DOHH2 (cell line): ENCODE data around the gene BRIP1.
"Not testable (repeated sequence)": the region's sequence is repeated elsewhere in the genome, so short reads cannot be mapped to it uniquely, and the experiment has no call there.

ENCODE experiments used
- H3F3A ChIP-seq: fragments of 200-600 bp; sonication (generic), shearing (Covaris generic); 2 replicates; pipeline ENCODE4 v1.6.0; 2016; ENCODE audit warnings: antibody characterized with exemption, mild to moderate bottlenecking; ENCODE audit not compliant: control insufficient read depth, insufficient read depth
- H3K27ac ChIP-seq: fragments of 200-600 bp; sonication (generic); 2 replicates; pipeline ENCODE4 v1.5.1; 2014; ENCODE audit warnings: low read depth, mild to moderate bottlenecking, low read length, moderate library complexity
- H3K27me3 ChIP-seq: fragments of 200-600 bp; sonication (generic); 2 replicates; pipeline ENCODE4 v1.6.1; 2014; ENCODE audit warnings: mild to moderate bottlenecking, low read length, mixed read lengths; ENCODE audit not compliant: control insufficient read depth
- H3K36me3 ChIP-seq: fragments of 200-600 bp; sonication (generic); 2 replicates; pipeline ENCODE4 v1.6.1; 2014; ENCODE audit warnings: mild to moderate bottlenecking, low read length, moderate library complexity, mixed read lengths; ENCODE audit not compliant: control insufficient read depth
- H3K4me1 ChIP-seq: fragments of 200-600 bp; sonication (generic); 2 replicates; pipeline ENCODE4 v1.6.1; 2014; ENCODE audit warnings: mild to moderate bottlenecking, low read length, mixed read lengths; ENCODE audit not compliant: control insufficient read depth
- H3K4me2 ChIP-seq: fragments of 200-600 bp; sonication (generic); 2 replicates; pipeline ENCODE4 v1.6.0; 2014; ENCODE audit warnings: mild to moderate bottlenecking, low read length, moderate library complexity
- H3K4me3 ChIP-seq: fragments of 200-600 bp; sonication (generic); 2 replicates; pipeline ENCODE4 v1.5.1; 2014; ENCODE audit warnings: mild to moderate bottlenecking, low read length, mixed read lengths
- H3K79me2 ChIP-seq: fragments of 200-600 bp; sonication (generic); 2 replicates; pipeline ENCODE4 v1.6.1; 2014; ENCODE audit warnings: mild to moderate bottlenecking, low read length, mixed read lengths; ENCODE audit not compliant: control insufficient read depth
- H3K9me2 ChIP-seq: fragments of 200-600 bp; sonication (generic); replicated peaks from 2 replicates; pipeline ENCODE4 v1.6.1; 2014; ENCODE audit warnings: mild to moderate bottlenecking, low read length, mixed read lengths; ENCODE audit not compliant: control insufficient read depth
- H3K9me3 ChIP-seq: fragments of 200-600 bp; sonication (generic); 2 replicates; pipeline ENCODE4 v1.6.1; 2014; ENCODE audit warnings: antibody characterized with exemption, low read length, mixed read lengths; ENCODE audit not compliant: control insufficient read depth, insufficient read depth
- H4K20me1 ChIP-seq: fragments of 200-600 bp; sonication (generic); 2 replicates; pipeline ENCODE4 v1.6.0; 2014; ENCODE audit warnings: low read depth, mild to moderate bottlenecking, antibody characterized with exemption, low read length, moderate library complexity; ENCODE audit not compliant: control insufficient read depth, insufficient read depth
- EZH2phosphoT487 ChIP-seq: fragments of 200-600 bp; sonication (generic); IDR thresholded peaks from 2 replicates; pipeline ENCODE4 v1.6.1; 2017; ENCODE audit warnings: borderline replicate concordance, mild to moderate bottlenecking, antibody characterized with exemption, low read length, moderate library complexity, mixed read lengths
- TF ChIP-seq, protein P1 (sequence below): fragments of 200-600 bp; sonication (generic); IDR thresholded peaks from one replicate; pipeline ENCODE4 v1.5.1; 2014; ENCODE audit warnings: antibody characterized with exemption, mild to moderate bottlenecking, low read depth, low read length; ENCODE audit not compliant: poor library complexity, severe bottlenecking

The BRIP1 gene

DNA sequence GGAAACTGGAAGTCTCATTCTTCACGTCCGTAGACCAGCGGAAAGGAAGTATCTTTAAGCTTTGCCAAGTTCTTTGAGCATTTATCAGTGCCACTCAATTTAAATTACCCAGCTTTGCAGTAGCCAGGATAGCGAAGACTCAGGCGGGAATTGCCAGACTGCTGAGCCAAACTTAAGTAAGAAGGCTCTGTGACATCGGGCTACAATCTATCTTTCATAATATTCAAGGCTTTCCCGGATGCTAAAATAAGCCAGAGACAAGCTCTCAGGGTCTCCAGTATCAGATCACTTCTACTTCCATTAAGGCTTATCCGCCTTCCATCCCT, 436 bp upstream of the BRIP1 start:
- H3K4me3 ChIP-seq = peak overlapping the region; percentile 94
- peak overlapping the region; percentile 73 for H3K4me2 ChIP-seq
- no peaks in the 10 kb centered on the region for H3K27me3 ChIP-seq
- TF ChIP-seq, protein P1, sequence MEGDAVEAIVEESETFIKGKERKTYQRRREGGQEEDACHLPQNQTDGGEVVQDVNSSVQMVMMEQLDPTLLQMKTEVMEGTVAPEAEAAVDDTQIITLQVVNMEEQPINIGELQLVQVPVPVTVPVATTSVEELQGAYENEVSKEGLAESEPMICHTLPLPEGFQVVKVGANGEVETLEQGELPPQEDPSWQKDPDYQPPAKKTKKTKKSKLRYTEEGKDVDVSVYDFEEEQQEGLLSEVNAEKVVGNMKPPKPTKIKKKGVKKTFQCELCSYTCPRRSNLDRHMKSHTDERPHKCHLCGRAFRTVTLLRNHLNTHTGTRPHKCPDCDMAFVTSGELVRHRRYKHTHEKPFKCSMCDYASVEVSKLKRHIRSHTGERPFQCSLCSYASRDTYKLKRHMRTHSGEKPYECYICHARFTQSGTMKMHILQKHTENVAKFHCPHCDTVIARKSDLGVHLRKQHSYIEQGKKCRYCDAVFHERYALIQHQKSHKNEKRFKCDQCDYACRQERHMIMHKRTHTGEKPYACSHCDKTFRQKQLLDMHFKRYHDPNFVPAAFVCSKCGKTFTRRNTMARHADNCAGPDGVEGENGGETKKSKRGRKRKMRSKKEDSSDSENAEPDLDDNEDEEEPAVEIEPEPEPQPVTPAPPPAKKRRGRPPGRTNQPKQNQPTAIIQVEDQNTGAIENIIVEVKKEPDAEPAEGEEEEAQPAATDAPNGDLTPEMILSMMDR = no peak
- no peak for TF ChIP-seq EZH2phosphoT487
- peak overlapping the region; percentile 88 for H3K27ac ChIP-seq
- no peaks in the 10 kb centered on the region for H3K9me2 ChIP-seq
- H3F3A ChIP-seq = peaks cover 13% of the 10 kb centered on the region; the same call in 1 of the 2 replicates
- H3K9me3 ChIP-seq = no peaks in the 10 kb centered on the region
- H3K36me3 ChIP-seq = peaks cover 63% of the 10 kb centered on the region
- H3K79me2 ChIP-seq = peaks cover 45% of the 10 kb centered on the region
- peaks cover 31% of the 10 kb centered on the region for H3K4me1 ChIP-seq
- no peaks in the 10 kb centered on the region for H4K20me1 ChIP-seq

DNA sequence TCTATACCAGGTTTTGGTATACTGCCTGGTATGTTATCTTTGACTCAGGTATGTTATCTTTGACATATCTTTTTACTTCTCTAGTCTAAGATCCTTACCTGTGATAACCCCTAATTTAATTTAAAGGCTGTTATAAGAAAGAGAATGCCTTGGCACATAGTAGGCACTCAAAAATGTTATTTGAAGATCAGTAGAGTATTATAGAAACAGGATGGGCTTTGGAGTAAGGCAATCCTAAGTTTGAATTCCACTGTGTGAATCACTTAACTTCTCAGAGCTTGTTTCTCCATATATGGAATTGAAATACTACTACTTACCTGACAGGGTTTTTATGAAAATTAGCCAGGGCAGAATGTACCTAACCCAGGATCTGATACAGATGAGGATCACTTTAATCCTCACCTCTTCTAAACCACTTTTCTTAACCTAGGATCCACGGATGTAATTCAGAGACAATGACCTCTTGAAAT, 1.2 kb downstream of the BRIP1 start:
- Histone ChIP-seq H3K79me2 (peaks cover 55% of the 10 kb centered on the region), H3K4me2 (peak overlapping the region; percentile 73), H3K27ac (peak overlapping the region; percentile 88), H4K20me1 (no peaks in the 10 kb centered on the region), H3K9me2 (no peaks in the 10 kb centered on the region), H3F3A (peaks cover 13% of the 10 kb centered on the region; the same call in 1 of the 2 replicates), H3K27me3 (no peaks in the 10 kb centered on the region), H3K36me3 (peaks cover 61% of the 10 kb centered on the region), H3K4me1 (peaks cover 31% of the 10 kb centered on the region), H3K4me3 (peak overlapping the region; percentile 94), H3K9me3 (no peaks in the 10 kb centered on the region)
- TF ChIP-seq, protein P1 = no peak
- TF ChIP-seq EZH2phosphoT487 = no peak

DNA sequence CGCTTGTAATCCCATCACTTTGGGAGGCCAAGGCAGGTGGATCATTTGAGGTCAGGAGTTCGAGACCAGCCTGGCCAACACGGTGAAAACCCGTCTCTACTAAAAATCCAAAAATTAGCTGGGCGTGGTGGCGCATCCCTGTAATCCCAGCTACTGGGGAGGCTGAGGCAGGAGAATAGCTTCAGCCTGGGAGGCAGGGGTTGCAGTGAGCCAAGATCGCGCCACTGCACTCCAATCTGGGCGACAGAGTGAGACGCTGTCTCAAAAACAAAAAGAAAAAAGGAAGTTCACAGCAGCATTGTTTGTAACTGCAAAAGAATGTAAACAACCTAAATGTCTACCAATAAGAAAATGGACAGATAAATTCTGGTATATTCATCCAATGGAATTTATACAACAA, 2.9 kb downstream of the BRIP1 start:
- H3K9me2 ChIP-seq, H3K9me3 ChIP-seq, H3K27me3 ChIP-seq, H4K20me1 ChIP-seq, H3F3A ChIP-seq: not testable (repeated sequence)
- H3K4me2 ChIP-seq = peak overlapping the region; percentile 73
- H3K27ac ChIP-seq = peak overlapping the region; percentile 20; the same call in 1 of the 2 replicates
- peak overlapping the region; percentile 94 for H3K4me3 ChIP-seq
- H3K36me3 ChIP-seq = peaks cover 74% of the 10 kb centered on the region
- peaks cover 35% of the 10 kb centered on the region for H3K4me1 ChIP-seq
- peaks cover 71% of the 10 kb centered on the region for H3K79me2 ChIP-seq

DNA sequence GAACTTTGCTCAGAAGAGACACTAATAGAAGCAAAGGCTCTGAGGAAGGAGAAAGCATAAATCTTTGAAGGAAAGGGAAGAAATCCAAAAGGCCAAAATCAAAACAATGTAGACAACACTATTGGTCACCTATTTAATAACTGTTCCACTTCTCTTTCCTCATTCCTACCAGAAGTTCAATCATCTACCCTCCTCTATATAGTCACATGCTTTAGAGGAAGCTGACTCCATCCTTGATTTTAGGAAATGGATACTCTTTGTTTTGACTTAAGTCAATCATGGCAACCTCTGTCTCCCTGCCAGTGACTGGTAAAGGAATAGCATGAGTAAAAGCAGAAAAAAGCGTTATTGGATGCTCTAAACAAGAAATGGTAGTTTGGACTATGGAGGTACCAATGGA, 7.3 kb downstream of the BRIP1 start:
- no peaks in the 10 kb centered on the region for H3K9me3 ChIP-seq
- H3K36me3 ChIP-seq = peaks cover 95% of the 10 kb centered on the region
- no peaks in the 10 kb centered on the region for H3K9me2 ChIP-seq
- H4K20me1 ChIP-seq = no peaks in the 10 kb centered on the region
- no peaks in the 10 kb centered on the region for H3K27me3 ChIP-seq
- H3K4me1 ChIP-seq = peaks cover 21% of the 10 kb centered on the region
- no peak overlapping the region for H3K4me3 ChIP-seq
- peaks cover 92% of the 10 kb centered on the region for H3K79me2 ChIP-seq
- no peak overlapping the region for H3K4me2 ChIP-seq
- no peaks in the 10 kb centered on the region for H3F3A ChIP-seq
- TF ChIP-seq, protein P1 = no peak
- TF ChIP-seq EZH2phosphoT487 = no peak
- H3K27ac ChIP-seq = no peak overlapping the region
